HG02610 (cell line): Measurements from ENCODE around the gene ARL13A.
A peak's percentile ranks its signal among the peaks of the same experiment; 100 is the strongest.
"Not testable (repeated sequence)": the region's sequence is repeated elsewhere in the genome, so short reads cannot be mapped to it uniquely, and the experiment has no call there.

ENCODE experiments used
- ATAC-seq: cut with Tn5 transposase; IDR thresholded peaks from one replicate; pipeline ENCODE4 v1.9.1; 2021; ENCODE audit warnings: mild to moderate bottlenecking, moderate library complexity; ENCODE audit not compliant: unreplicated experiment

ARL13A gene

GRCh38 chrX:100984818-100985217, 15.3 kb downstream of the ARL13A start:
- no peak for ATAC-seq

- ATAC-seq = no peak
Observed at GRCh38 chrX:100990139-100990538, 20.6 kb downstream of the ARL13A start.

GRCh38 chrX:100994352-100995281, 25.1 kb downstream of the ARL13A start:
- ATAC-seq = peak; percentile 91

GRCh38 chrX:100995469-100995868, 26.0 kb downstream of the ARL13A start:
- ATAC-seq = no peak

- ATAC-seq = no peak
Observed at GRCh38 chrX:100999451-100999850, 29.9 kb downstream of the ARL13A start.

GRCh38 chrX:101009090-101009489, 39.6 kb downstream of the ARL13A start:
- no peak for ATAC-seq

- ATAC-seq = not testable (repeated sequence)
Observed at GRCh38 chrX:101012031-101012430, 42.5 kb downstream of the ARL13A start.

GRCh38 chrX:101022020-101022419, 52.5 kb downstream of the ARL13A start:
- ATAC-seq = no peak

GRCh38 chrX:101025126-101025525, 55.6 kb downstream of the ARL13A start:
- no peak for ATAC-seq

- no peak for ATAC-seq
Observed at GRCh38 chrX:101028562-101028961, 59.1 kb downstream of the ARL13A start.

GRCh38 chrX:101029665-101030064, 60.2 kb downstream of the ARL13A start:
- ATAC-seq = no peak

GRCh38 chrX:101037231-101037630, 67.7 kb downstream of the ARL13A start:
- no peak for ATAC-seq

GRCh38 chrX:101040197-101040596, 70.7 kb downstream of the ARL13A start:
- peak; percentile 64 for ATAC-seq
